Measurements from ENCODE around the gene RIOX2. TPM values are rescaled to one million over a fixed set of nuclear protein-coding genes. Genes with fewer than 3 reads are reported as not detected.

Gene RIOX2
- total RNA-seq, 1 donor: 32.7 TPM

DNA sequence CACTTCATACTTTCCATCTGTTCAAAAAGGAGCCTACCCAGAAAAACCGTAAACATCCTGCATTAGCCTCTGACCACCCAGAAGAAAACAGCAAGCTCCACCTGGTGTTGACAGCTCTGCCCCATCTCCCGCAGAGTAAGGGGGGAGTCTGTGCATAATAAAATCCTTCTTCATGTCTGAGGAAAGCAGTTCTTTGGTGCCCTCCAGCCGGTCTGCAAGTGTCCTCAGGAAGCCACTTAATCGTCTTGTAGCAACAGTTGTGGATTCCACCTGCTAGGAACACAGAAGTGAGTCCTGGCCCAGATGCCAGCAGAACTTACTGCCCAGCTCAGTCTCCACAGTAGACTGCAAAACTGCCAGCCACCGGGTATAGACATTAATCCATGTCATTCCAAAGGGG is 22.5 kb downstream of the RIOX2 start:
- TF ChIP-seq, protein P1, sequence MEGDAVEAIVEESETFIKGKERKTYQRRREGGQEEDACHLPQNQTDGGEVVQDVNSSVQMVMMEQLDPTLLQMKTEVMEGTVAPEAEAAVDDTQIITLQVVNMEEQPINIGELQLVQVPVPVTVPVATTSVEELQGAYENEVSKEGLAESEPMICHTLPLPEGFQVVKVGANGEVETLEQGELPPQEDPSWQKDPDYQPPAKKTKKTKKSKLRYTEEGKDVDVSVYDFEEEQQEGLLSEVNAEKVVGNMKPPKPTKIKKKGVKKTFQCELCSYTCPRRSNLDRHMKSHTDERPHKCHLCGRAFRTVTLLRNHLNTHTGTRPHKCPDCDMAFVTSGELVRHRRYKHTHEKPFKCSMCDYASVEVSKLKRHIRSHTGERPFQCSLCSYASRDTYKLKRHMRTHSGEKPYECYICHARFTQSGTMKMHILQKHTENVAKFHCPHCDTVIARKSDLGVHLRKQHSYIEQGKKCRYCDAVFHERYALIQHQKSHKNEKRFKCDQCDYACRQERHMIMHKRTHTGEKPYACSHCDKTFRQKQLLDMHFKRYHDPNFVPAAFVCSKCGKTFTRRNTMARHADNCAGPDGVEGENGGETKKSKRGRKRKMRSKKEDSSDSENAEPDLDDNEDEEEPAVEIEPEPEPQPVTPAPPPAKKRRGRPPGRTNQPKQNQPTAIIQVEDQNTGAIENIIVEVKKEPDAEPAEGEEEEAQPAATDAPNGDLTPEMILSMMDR (IDR thresholded peaks at IDR 0.05; ENCODE audit: insufficient read depth, low read length): no peak

DNA sequence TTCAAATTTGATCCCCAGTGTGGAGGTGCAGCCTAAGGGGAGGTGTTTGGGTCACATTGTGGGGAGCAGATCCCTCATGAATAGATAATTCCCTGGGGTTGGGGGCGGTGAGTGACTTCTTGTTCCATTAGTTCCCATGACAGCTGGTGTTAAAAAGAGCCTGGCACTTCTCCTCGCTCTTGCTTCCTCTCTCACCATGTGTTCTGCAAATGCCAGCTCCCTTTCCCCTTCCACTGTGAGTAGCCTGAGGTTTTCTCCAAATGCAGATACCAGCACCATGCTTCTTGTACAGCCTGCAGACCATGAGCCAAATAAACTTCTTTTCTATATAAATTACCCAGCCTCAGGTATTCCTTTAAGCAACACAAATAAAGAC is 23.1 kb downstream of the RIOX2 start:
- TF ChIP-seq, protein P1 (IDR thresholded peaks at IDR 0.05; ENCODE audit: insufficient read depth, low read length): no peak
- H3K4me3 ChIP-seq (ENCODE audit: low read depth, low read length): no peak overlapping the region
- no peak for DNase-seq (ENCODE audit: low read depth)

More for the DNA sequence above, 22.5 kb downstream of the RIOX2 start:
- no peak for DNase-seq (ENCODE audit: low read depth)
- no peak overlapping the region for H3K4me3 ChIP-seq (ENCODE audit: low read depth, low read length)

DNA sequence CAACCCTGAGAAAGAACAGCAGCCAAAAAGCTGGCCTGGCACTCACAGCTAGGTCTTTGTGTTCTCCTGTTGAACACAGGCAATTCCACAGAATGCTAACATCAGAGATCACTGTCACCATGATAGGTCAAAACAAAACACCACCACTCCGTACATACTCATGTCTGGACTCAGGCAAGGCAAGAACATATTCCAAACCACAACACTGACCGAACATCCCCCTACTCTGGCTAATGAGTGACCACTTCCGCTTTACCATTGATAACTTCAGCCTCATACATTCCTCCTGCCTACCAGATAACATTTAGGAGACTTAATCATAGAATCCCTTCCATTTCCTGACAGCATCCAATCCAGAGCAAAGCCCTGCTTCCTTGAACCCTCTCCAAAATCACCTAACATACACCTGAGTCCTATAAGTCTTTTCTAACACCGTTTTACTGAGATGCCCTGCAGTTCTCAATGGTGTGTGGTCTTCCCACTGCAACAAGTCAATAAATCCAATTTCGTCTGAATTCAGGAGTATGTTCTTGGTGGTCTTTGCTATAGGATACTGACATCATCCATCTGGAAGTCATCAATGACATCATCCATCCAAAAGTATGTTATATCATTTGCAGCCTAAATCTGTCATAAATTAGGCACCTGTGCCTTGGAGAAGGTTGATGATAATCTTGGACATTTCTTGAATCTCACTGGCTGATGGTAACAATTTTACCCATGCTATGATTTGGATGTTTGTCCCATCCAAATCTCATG is 23.7 kb downstream of the RIOX2 start:
- no peak for DNase-seq (ENCODE audit: low read depth)
- no peak overlapping the region for H3K4me3 ChIP-seq (ENCODE audit: low read depth, low read length)
- TF ChIP-seq, protein P1 (IDR thresholded peaks at IDR 0.05; ENCODE audit: insufficient read depth, low read length): no peak

DNA sequence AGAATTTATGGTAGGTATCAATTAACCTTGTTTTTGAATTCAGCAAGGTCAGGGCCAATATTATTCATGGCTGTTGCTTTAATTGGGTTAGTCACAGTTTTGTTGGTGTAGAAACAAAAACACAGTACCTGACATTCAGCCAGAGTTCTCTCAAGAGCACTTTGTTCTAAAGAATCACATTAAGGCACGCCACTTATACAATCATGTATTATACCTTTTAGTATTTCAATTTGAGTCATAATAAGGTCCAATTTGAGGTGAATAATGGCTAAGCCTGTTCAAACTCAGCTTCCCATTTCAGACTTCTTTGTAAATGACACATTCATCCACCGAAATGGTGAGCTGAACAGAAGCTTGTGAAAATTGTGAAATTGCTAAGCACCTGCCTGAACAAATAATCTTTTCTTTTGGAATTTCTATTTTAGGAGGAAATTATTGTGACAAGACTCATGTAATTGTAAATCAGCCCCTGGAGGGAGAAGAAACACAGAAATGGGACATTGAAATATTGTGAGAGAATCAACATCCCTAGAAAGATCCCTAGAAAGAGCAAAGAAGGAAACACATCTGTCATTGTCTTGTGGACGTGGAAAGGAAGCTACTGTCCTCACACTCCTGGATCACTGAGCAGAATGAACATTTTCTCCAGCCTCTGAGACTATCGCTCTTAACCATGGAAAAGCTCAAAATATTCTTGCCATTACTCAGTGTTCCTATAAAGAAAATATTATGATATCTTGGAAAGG is 29.3 kb downstream of the RIOX2 start:
- TF ChIP-seq, protein P1 (IDR thresholded peaks at IDR 0.05; ENCODE audit: insufficient read depth, low read length): no peak
- DNase-seq (ENCODE audit: low read depth): no peak
- H3K4me3 ChIP-seq (ENCODE audit: low read depth, low read length): no peak overlapping the region

DNA sequence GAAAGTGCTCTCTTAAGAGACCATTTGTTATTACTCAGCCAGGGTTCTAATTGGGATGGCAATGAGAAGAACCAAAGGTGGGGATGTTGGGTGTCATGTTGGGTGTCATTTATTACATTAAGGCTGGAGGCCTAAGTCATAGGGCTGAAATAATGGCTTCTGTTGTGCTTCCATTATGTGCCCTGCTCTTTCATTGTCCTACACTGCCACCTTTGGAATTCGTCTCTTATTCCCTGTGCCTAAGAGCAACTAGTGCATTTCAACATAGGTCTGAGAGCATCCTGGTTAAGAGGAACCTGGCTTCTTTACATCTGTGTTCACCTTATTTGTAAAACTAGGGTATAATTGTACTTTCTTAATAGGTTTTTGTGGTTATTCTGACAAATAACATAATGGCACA is 32.2 kb downstream of the RIOX2 start:
- TF ChIP-seq, protein P1 (IDR thresholded peaks at IDR 0.05; ENCODE audit: insufficient read depth, low read length): no peak
- DNase-seq (ENCODE audit: low read depth): no peak

DNA sequence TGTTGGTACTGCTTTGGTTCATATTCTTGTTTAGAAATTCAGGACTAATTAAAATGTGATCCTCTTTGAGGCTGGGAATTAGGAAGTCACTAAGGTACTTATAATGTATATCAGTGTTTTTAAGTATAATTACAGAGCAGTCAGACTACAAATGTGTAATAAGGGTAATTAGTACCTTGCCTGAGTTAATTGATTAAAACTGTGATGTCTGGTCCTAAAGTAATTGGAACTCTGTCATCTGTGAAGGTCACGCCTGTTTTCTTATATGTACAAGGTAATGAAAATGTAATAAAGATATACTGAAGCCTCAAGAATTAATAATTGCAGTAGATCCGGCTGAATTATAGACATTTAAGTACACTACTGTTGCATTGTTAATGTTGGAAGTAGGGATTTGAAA is 32.8 kb downstream of the RIOX2 start:
- DNase-seq (ENCODE audit: low read depth): no peak
- TF ChIP-seq, protein P1 (IDR thresholded peaks at IDR 0.05; ENCODE audit: insufficient read depth, low read length): no peak

More for the DNA sequence above, 32.2 kb downstream of the RIOX2 start:
- no peak overlapping the region for H3K4me3 ChIP-seq (ENCODE audit: low read depth, low read length)

More for the DNA sequence above, 32.8 kb downstream of the RIOX2 start:
- H3K4me3 ChIP-seq (ENCODE audit: low read depth, low read length): no peak overlapping the region

Measured in fibroblast of the aortic adventitia (primary cell).